Dedifferentiated amniotic fluid mesenchymal stem cell (primary cell): ENCODE results near the gene TMEM234.
A peak's percentile ranks its signal among the peaks of the same experiment; 100 is the strongest.

ENCODE experiments used
- DNase-seq: peaks from one replicate; pipeline ENCODE4 v3.0.0-alpha.2; 2016; ENCODE audit errors: extremely low spot score

Gene TMEM234

DNA sequence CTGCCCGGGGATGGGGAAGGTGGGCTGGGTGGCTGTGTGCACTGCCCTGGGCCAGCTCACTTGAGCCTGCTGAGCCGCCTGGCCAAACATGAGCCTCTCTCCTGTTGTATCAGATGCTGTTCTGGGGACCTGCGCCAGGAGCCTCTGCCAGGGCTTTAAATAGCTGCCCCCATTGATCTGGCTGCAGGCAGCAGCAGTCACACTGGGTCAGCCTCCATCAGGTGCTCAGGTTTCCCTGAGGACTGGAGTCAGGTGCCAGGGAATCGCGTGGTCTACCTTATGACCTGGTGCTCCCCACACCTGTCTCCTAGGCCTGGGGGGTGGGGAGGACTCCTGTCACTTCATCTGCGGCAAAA lies 22.5 kb downstream of the TMEM234 start:
- DNase-seq, result no peak

DNA sequence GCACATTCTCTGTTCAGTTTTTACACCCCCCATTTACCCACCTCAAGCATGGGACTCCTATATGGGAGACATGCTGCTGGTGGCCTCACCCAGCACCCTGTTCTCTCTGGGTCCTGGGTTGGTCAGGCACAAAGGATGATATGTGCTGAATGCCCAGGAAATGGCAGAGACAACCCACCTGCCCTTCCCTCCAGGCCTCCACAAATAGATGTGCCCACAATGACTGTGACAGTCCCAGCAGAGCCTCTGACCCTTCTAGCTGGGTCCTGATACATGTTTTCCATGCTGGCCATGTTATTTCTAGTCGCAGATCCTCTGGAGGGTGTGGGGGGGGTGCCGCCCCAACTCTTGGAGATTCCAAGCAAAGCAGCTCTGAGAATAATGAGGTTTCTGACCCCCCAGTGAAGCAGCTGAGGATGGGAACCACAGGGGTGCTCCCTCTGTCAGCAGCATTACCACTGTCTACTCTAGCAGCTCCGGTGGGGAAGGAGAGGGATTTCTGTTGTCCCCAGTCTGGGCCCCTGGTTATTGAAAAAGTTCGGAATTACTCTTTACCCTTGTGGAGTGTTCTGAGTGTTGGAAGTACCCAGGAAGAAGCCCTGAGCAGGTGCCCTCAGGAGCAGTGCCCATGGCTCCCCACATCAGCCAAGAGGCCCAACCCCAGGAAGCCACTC lies 23.0 kb downstream of the TMEM234 start:
- no peak for DNase-seq

DNA sequence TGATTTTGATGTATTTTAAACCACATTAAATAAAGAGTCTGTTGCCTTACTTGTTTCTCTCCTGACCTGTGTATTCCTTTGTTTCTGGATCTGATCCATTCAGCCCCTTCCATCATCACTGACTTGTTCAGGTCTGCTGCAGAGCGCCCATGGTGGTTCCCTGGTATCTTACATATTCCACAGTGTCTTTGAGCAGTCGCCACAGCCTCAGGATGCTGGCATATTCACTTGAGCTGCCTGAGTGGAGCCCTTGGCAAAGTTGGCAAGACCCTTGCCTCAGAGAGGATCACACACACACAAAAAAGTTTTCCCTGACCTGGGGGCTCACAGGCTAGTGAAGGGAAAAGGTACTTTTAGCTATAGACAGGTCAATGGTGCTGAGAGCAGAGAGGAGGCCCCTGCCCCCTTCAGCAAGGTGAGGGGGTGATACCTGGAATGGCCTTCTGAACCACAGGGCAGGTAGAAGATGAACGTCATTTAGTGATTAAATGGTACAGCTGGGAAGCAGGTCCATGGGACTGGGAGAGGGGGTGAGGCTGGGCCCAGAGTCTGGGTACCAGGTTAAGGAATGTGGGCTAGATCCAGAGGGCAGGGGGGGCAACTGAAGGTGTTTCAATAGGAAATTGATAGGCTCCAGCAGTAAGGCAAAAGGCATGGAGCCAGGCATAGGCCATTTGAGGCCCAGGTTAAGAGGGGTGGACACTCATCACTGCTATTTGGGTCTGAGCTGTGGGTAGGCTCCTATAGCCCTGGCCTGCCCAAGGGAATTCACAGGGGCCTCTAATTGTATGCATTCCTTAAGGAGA lies 23.7 kb downstream of the TMEM234 start:
- no peak for DNase-seq

DNA sequence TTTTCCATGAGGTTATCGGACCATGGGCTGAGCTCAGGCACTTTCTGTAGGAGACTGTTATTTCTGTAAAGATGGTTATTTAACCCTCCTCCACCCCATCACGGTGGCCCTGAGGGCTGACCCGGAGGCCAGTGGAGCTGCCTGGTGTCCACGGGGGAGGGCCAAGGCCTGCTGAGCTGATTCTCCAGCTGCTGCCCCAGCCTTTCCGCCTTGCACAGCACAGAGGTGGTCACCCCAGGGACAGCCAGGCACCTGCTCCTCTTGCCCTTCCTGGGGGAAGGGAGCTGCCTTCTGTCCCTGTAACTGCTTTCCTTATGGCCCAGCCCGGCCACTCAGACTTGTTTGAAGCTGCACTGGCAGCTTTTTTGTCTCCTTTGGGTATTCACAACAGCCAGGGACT lies 24.3 kb downstream of the TMEM234 start:
- no peak for DNase-seq

DNA sequence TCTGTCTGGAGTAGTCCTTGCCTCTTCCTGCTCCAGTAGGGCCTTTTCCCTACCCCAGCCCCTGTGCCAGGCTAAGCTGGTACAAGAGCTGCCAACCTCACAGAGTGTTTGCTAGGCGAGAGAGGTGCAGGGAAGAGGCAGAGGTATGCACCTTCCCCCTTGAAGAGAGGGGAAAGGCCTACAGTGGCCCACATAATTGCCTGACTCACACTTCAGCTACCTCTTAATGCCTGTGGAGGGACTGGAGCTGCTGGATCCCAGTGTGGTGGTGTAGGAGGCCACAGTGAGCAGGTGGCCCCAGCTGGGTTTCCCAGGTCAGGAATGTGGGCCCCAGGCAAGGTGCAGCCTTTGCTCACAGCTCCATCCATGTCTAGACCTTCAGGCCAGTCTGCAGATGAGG lies 25.1 kb downstream of the TMEM234 start:
- DNase-seq, result no peak

DNA sequence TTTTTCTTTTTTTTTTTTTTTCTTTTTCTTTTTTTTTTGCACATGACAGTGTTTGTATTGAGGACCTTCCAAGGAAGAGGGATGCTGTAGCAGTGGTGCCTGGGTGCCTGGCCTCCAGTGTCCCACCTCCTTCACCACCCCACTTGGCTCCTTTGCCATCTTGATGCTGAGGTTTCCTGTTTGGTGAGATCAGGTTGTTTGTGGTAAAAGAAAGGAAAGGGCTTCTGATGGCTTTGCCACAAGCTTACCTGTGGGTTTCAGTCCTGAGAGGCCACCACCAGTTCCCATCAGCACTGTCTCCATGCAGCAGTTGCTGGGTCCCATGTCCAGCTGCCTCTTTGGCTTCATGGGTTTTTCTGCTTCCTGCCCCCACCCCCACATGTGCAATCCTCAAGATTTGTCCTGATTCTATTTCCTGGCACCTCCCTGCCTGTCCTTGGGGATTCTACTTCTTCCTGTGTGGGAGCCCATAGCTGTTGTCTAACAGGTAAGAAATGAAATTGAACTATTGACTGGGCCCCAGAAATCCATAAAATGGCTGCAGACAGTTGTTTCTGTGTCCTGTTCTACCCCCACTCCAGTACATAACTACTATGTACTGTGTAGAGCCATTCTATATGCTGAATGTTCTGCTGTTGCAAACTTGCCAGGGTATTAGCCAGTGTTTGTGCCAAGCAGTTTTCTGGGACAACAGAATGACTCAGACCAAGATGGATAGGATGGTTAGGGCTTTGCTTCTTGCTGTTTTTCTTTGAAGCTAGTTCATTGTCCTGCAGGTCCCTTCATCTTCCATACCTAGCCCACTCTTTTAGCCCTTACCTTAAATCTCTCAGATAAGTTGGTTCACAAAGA lies 26.0 kb downstream of the TMEM234 start:
- no peak for DNase-seq

DNA sequence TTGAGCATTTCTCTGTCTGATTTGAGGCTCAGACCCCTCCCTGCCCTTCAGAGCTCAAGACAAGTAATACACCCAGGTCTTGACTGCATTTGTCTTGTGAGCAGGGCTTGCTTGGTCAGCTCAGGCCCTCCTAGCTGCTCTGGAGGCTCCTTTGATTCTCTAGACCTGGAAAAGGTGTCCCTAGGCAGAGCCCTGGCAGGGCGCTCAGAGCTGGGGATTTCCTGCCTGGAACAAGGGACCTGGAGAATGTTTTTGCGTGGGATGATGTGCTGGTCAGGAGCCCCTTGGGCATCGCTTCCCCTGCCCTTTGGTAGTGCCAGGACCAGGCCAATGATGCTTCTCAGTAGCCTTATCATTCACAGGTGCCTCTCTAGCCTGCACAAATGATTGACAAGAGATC lies 26.6 kb downstream of the TMEM234 start:
- no peak for DNase-seq

DNA sequence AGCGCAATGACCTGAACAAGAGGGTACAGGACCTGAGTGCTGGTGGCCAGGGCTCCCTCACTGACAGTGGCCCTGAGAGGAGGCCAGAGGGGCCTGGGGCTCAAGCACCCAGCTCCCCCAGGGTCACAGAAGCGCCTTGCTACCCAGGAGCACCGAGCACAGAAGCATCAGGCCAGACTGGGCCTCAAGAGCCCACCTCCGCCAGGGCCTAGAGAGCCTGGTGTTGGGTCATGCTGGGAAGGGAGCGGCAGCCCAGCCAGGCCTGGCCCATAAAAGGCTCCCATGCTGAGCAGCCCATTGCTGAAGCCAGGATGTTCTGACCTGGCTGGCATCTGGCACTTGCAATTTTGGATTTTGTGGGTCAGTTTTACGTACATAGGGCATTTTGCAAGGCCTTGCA lies 27.2 kb downstream of the TMEM234 start:
- no peak for DNase-seq

DNA sequence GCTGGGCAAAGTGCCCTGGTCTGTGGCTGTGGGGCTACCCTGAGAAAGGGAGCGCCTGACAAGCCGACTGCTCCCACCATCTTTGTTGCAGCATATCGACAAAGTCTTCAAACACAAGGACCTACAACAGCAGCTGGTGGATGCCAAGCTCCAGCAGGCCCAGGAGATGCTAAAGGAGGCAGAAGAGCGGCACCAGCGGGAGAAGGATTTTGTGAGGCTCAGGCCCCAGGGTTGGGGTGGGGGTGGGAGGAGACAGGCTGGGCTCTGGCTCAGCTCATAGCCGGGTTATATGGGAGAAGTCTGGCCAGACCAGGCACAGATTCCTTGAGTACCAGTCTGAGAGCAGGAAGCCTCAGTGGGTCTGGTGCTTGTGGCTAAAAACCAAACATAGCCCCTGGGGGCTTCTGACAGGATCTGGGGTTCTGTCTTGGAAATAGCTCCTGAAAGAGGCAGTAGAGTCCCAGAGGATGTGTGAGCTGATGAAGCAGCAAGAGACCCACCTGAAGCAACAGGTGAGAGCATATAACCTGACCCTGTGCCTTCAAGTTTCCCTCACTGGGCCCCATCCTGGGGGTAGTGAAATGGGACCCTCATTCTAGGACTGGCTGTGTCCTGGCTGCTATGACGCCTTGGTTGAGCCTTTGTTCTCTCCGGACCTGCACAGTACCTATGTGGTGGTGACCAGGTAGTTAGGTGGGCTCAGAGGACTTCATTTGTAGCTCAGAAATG lies 29.8 kb downstream of the TMEM234 start:
- DNase-seq, result no peak

DNA sequence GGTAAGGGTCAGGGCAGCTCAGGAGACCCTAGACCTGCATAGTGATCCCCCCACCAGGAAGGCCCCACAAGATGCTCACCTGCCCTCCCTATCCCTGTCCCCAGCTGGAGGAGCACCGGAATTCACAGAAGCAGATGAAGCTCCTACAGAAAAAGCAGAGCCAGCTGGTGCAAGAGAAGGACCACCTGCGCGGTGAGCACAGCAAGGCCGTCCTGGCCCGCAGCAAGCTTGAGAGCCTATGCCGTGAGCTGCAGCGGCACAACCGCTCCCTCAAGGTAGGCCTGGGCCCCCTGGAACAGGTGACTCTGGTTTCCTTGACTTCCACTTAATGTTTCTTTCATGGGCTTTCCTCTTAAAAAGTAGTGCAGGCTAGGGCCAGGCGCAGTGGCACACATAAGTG lies 34.3 kb downstream of the TMEM234 start:
- DNase-seq, result no peak

DNA sequence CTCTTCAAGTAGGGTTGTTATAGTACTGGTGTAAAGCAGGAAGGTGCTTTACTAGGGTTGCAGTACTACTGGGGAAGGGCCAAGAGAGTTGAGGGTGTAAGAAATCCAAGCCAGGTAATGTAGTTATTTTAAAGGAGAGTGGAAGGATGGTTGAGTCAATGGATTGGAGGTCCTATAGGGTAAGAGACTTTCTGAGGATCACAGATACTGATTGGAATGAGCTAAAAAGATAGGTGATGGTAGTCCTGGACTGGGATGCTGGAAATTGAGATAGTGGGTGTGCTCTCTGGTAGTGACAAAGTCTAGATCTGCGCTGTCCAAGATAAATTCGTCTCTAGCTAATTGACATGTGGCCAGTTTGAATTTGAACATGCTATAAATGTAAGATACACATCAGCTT lies 35.7 kb downstream of the TMEM234 start:
- no peak for DNase-seq

DNA sequence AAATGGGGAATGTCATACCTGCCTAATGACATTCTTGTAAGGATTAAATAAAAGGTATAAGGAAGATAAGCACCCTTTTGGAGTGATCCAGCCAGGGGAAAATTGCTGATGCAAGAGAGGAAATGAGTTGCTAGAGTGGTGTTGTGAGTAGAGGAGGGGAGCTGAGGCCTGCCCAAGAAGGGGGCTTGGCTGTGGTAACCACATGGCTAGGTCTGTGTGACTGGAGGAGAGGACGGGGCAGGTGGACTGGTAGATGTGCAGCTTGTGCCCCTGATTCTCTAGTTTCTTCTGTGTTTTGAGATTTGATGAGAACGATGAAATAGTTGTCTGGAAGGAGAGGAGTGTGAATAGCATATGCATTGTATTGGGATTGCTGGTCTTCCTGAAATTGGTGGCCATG lies 36.1 kb downstream of the TMEM234 start:
- DNase-seq, result no peak

DNA sequence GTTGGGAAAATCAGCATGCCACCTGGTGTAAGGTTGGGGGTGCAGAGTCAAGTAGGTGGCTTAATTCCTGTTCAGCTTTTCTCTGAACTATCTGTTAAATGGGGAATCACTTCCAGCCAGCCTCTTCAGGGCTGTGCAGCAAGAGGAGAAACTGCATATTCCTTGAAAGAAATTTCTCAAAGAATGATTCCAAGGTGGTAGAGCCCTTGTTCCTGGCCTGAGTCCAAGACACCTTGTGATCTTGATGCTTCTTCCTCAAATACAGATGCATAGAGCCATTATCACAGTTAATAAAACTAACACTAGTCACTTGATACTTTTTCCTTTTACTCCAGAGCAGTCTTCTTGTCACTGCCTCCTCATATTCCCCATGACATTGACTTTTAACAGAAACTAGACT lies 37.5 kb downstream of the TMEM234 start:
- DNase-seq, result no peak

DNA sequence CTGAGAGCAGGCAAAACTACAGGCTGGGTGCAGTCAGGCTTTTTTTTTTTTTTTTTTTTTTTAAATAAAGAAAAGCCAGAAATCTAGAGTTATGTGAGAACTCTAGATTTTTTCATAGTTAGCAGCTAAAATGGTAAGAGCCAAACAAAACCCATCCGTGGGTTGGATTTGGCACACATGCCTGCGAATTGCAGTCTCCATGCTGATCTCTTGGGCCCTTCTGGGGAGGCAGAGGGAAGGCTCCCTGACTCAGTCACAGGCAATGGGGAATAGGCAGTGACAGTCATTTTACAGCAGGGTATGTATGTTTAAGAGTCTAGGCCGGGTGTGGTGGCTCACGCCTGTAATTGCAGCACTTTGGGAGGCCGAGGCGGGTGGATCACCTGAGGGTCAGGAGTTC lies 40.1 kb downstream of the TMEM234 start:
- DNase-seq, result no peak

DNA sequence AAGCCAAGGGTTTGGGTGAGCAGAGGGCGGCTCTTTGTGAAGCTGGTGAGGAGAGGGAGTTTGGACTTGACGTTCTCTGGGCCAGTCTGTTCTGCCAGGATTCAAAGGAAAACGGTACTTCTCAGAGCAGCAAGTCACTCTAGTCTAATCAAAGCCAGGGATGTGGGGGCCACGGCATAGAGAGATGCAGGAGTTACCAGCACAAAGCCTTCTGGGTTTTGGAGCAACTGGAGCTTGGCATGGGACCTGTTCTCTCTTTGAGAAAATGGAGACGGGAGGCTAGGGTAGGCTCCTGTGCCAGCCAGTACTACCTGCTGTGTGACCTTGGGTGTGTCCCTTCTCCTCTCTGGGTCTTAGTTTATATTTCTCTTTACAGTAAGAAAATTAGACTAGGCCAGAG lies 40.6 kb downstream of the TMEM234 start:
- DNase-seq, result no peak

DNA sequence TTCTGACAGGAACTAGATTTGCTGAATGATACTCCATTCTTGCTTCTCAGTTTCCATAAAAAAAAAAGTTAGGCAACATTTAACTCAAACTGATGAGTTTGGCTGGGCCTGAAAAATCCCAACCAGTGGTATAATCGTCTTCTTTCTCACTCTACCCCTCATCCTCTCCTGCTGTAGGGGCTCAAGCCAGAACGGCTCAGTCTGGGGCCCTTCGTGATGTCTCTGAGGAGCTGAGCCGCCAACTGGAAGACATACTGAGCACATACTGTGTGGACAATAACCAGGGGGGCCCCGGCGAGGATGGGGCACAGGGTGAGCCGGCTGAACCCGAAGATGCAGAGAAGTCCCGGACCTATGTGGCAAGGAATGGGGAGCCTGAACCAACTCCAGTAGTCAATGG lies 41.1 kb downstream of the TMEM234 start:
- no peak for DNase-seq

DNA sequence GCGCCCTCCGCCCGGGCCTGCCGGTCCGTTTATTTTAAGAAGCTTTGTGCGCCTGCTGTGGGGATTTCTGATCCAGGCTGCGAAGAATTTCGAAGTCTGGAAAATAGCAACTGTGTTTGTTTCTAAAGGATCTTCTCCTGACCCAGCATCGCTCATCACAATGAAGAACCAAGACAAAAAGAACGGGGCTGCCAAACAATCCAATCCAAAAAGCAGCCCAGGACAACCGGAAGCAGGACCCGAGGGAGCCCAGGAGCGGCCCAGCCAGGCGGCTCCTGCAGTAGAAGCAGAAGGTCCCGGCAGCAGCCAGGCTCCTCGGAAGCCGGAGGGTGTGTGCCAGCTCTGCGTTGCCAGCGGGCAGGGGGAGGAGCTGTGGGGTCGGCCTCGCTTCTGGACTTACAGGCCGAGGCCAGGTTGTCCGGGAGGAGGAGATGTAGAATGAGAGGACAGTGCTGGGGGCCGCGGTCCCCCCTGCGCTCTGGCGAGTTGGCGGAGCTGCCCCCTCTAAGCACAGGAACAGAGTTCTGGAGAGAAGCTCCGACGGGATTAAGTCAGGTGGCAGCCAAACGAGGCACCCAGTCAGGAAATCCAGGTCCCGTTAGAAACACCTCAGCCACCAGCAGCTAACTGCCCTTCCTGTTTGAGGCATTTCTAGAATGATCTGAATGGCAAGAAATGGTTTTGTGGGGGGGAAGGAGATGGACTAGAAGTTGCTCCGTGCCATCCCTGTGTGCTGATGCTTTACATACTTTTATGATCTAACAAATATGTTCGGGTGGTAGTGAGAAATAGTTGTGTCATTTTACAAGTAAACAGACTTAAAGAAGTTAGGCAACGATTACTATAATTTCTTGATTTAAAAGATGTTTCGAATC lies 41.7 kb downstream of the TMEM234 start:
- DNase-seq, result peak; percentile 68

DNA sequence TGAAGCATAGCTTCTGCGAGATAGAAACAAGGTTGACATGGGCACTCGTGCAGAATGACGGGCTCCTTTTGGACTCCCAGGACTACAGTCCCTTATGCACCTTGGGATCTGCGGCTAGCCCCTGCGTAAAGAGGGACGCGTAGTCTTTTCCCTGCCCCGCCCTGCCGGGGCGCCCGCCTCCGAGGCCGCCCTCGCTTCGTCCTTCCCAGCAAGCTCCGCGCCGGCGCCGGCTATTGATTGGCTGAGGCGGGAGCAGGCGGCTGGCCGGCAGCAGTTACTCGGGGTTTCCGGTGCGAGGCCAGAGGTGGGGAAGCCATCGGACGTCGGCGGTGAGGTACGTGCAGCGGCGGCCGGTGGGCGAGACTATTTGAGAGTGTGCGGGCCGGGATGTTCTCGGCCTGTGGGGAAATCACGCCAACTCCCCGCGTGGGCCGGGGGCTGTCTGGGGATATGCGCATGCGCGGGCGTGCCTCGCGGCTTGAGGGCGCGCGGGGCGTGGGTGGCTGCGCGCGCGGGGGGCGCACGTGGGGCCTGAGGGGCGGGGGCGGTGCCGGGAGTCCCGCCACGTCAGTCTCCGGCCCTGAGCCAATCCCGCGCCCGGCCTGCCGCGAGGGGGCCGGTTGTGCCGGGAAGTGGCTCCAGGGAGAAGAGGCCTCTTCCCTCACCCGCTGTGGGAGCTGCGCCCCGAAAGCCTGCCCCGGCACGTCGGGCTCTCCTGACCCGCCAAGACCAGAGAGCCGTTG lies 42.5 kb downstream of the TMEM234 start, which contains the start of gene TXLNA:
TSS of gene TXLNA (plus strand) at position 233 of the 743 bp plus-strand sequence. CDS start 671 bp downstream, outside the sequence.
- DNase-seq, result peak; percentile 88

DNA sequence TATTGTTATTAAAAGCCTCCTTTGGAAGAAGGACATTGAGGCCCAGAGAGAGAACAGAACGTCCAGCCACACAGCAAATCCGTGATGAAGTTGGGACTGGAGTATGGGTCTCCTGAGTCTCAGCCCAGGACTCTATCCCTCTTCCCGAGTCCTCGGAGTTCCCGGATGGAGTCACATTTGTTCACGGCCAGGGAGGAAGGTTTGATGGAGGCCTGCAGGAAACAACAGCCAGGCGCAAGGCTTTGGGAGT lies 43.0 kb downstream of the TMEM234 start:
- DNase-seq, result no peak

DNA sequence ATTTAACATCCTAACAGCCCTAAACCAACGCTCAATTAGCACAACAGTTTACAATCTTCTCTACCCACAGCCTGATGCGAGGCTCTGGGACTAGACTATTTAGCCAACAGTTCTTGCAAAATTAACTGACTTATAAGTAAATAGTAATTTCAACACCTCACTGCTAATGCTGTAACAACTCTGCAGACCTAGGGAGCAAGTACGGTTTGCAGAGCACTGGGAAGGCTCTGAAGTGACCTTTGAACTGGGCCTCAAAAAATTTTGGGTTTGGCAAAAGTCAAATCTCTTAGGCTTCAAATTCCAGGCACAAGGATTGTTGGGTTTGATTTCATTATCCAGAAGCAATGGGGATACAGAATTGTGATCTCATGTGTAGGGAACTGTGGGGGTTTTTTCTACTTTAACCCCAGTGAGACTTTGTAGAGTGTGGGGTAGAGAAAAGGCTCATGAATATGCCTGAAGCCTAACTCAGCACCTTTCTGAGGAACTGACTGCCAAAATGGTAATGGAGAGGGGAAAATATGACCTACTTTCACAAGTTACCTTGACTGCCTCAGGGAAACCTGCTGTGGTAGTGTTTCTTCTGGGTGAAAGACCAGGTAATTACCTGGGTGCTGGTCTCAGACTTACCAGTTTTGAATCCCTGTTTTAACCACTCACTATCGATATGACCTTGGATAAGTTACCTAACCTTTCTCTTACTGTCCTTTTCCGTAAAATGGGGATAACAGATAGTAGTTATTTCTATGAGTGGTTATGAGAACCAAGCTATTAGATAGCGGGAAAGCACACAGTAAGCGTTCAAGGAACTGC lies 43.6 kb downstream of the TMEM234 start:
- no peak for DNase-seq
